WTC11 (cell line): ENCODE measurements around the gene ZNF606.

Source experiments
- CTCF ChIP-seq: fragments of 200-600 bp; IDR thresholded peaks from 2 replicates; pipeline ENCODE4 v1.8.0; 2022; ENCODE audit warnings: antibody characterized with exemption
- ESRRA ChIP-seq: sonication (generic); formaldehyde crosslinking; IDR thresholded peaks from 2 replicates; pipeline ENCODE4 v1.8.1; 2022; ENCODE audit warnings: mild to moderate bottlenecking, missing genetic modification reagents, borderline replicate concordance
- FOXJ3 ChIP-seq: sonication (generic); formaldehyde crosslinking; IDR thresholded peaks from 2 replicates; pipeline ENCODE4 v1.9.0; 2021; ENCODE audit warnings: missing genetic modification reagents, mild to moderate bottlenecking, borderline replicate concordance
- HMGXB4 ChIP-seq: sonication (generic); formaldehyde crosslinking; IDR thresholded peaks from 2 replicates; pipeline ENCODE4 v1.8.1; 2023; ENCODE audit warnings: mild to moderate bottlenecking, moderate library complexity, missing genetic modification reagents
- JUN ChIP-seq: sonication (generic); formaldehyde crosslinking; IDR thresholded peaks from 2 replicates; pipeline ENCODE4 v1.8.0; 2023; ENCODE audit warnings: mild to moderate bottlenecking, missing genetic modification reagents
- KAT7 ChIP-seq: sonication (generic); formaldehyde crosslinking; IDR thresholded peaks from 2 replicates; pipeline ENCODE4 v1.8.1; 2023; ENCODE audit warnings: missing genetic modification reagents, mild to moderate bottlenecking, borderline replicate concordance
- NFYB ChIP-seq: sonication (generic); formaldehyde crosslinking; conservative IDR thresholded peaks from 2 replicates; pipeline ENCODE4 v1.8.0; 2022; ENCODE audit warnings: low read depth, missing genetic modification reagents
- SMAD3 ChIP-seq: sonication (generic); formaldehyde crosslinking; IDR thresholded peaks from 2 replicates; pipeline ENCODE4 v1.8.0; 2022; ENCODE audit warnings: missing genetic modification reagents, mild to moderate bottlenecking, borderline replicate concordance
- ZNF121 ChIP-seq: sonication (generic); formaldehyde crosslinking; IDR thresholded peaks from 2 replicates; pipeline ENCODE4 v1.8.0; 2023; ENCODE audit warnings: missing genetic modification reagents
- ZNF317 ChIP-seq: sonication (generic); formaldehyde crosslinking; IDR thresholded peaks from 2 replicates; pipeline ENCODE4 v1.8.1; 2023; ENCODE audit warnings: low read depth, mild to moderate bottlenecking, moderate library complexity, missing genetic modification reagents, borderline replicate concordance
- ZNF532 ChIP-seq: fragments of 250-450 bp; sonication (Bioruptor Pico); IDR thresholded peaks from 2 replicates; pipeline ENCODE4 v1.9.0; 2021; ENCODE audit warnings: mild to moderate bottlenecking, borderline replicate concordance
- TF ChIP-seq, protein P1 (sequence below): sonication (generic); formaldehyde crosslinking; IDR thresholded peaks from 2 replicates; pipeline ENCODE4 v1.8.1; 2022; ENCODE audit warnings: low read depth, mild to moderate bottlenecking, moderate library complexity, missing genetic modification reagents, borderline replicate concordance
- TF ChIP-seq, protein P2 (sequence below): sonication (generic); formaldehyde crosslinking; IDR thresholded peaks from 2 replicates; pipeline ENCODE4 v1.8.0; 2022; ENCODE audit warnings: missing genetic modification reagents

GRCh38 chr19:58022283-58022660 is 19.7 kb upstream of the ZNF606 start:
- TF ChIP-seq JUN (CRISPR knock-in tag) (no peak), HMGXB4 (CRISPR knock-in tag) (no peak), SMAD3 (CRISPR knock-in tag) (no peak), CTCF (no peak), NFYB (no peak), ZNF121 (no peak), KAT7 (CRISPR knock-in tag) (no peak), ESRRA (CRISPR knock-in tag) (no peak), FOXJ3 (CRISPR knock-in tag) (no peak), ZNF532 (CRISPR knock-in tag) (no peak), ZNF317 (CRISPR knock-in tag) (no peak)
- TF ChIP-seq, protein P1, sequence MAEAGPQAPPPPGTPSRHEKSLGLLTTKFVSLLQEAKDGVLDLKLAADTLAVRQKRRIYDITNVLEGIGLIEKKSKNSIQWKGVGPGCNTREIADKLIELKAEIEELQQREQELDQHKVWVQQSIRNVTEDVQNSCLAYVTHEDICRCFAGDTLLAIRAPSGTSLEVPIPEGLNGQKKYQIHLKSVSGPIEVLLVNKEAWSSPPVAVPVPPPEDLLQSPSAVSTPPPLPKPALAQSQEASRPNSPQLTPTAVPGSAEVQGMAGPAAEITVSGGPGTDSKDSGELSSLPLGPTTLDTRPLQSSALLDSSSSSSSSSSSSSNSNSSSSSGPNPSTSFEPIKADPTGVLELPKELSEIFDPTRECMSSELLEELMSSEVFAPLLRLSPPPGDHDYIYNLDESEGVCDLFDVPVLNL, result no peak
- TF ChIP-seq, protein P2, sequence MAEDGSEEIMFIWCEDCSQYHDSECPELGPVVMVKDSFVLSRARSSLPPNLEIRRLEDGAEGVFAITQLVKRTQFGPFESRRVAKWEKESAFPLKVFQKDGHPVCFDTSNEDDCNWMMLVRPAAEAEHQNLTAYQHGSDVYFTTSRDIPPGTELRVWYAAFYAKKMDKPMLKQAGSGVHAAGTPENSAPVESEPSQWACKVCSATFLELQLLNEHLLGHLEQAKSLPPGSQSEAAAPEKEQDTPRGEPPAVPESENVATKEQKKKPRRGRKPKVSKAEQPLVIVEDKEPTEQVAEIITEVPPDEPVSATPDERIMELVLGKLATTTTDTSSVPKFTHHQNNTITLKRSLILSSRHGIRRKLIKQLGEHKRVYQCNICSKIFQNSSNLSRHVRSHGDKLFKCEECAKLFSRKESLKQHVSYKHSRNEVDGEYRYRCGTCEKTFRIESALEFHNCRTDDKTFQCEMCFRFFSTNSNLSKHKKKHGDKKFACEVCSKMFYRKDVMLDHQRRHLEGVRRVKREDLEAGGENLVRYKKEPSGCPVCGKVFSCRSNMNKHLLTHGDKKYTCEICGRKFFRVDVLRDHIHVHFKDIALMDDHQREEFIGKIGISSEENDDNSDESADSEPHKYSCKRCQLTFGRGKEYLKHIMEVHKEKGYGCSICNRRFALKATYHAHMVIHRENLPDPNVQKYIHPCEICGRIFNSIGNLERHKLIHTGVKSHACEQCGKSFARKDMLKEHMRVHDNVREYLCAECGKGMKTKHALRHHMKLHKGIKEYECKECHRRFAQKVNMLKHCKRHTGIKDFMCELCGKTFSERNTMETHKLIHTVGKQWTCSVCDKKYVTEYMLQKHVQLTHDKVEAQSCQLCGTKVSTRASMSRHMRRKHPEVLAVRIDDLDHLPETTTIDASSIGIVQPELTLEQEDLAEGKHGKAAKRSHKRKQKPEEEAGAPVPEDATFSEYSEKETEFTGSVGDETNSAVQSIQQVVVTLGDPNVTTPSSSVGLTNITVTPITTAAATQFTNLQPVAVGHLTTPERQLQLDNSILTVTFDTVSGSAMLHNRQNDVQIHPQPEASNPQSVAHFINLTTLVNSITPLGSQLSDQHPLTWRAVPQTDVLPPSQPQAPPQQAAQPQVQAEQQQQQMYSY (CRISPR knock-in tag), result no peak
